Activated CD4-positive, alpha-beta T cell treated with anti-CD3 and anti-CD28 coated beads, Interleukin-2, amount 10 ng/mL, durations not matched to agents 24 days and 14 days (primary cell): ENCODE data around the gene C6orf52. TPM values are rescaled to one million over a fixed set of nuclear protein-coding genes. Genes with fewer than 3 reads are reported as not detected.
"Not testable (repeated sequence)": the region's sequence is repeated elsewhere in the genome, so short reads cannot be mapped to it uniquely, and the experiment has no call there.

ENCODE experiments used
- DNase-seq: peaks from one replicate; pipeline ENCODE4 v3.0.0; 2022
- H3K27ac Mint-ChIP-seq: one replicate; pipeline ENCODE4 v1.8.0; 2022; ENCODE audit warnings: mild to moderate bottlenecking, mixed read lengths
- H3K27me3 Mint-ChIP-seq: one replicate; pipeline ENCODE4 v1.8.0; 2022; ENCODE audit warnings: mixed read lengths
- H3K36me3 Mint-ChIP-seq: one replicate; pipeline ENCODE4 v1.8.0; 2022; ENCODE audit warnings: low read depth, mild to moderate bottlenecking, mixed read lengths
- H3K4me1 Mint-ChIP-seq: one replicate; pipeline ENCODE4 v1.8.0; 2021; ENCODE audit warnings: mixed read lengths
- H3K4me3 Mint-ChIP-seq: one replicate; pipeline ENCODE4 v1.8.0; 2022; ENCODE audit warnings: mild to moderate bottlenecking, moderate library complexity, mixed read lengths
- H3K9me3 Mint-ChIP-seq: one replicate; pipeline ENCODE4 v1.8.0; 2021; ENCODE audit warnings: mixed read lengths
- intact Hi-C: fragments of 100-400 bp; cut with micrococcal nuclease; formaldehyde crosslinking; loops from one replicate; pipeline ENCODE4 v1.15.1; 2023
- total RNA-seq: library from RNA; stranded (reverse); gene quantifications from 2 replicates; pipeline ENCODE4 v1.2.3, GENCODE V29; 2022

Gene C6orf52
- total RNA-seq, 1 donor from 2014 or later: 3.0 TPM

DNA sequence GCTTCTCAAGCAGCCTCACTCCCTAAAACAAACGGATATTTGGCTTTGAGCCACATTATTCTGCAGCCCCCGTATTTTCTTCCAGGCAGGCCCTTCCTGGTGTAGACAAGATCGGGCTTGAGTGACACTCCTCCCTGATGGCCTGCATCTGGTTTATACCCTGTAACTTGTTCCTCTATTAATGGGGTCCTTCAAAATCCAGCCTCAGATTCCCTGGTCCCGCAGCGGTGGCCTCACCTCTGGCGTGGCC is 28.1 kb upstream of the C6orf52 start:
- peaks cover 27% of the 10 kb centered on the region for H3K4me1 Mint-ChIP-seq
- intact Hi-C loops: loop anchor here (1.0 to 10.0 kb wide), 3 partner anchors 116 to 1290 kb away; partner anchors contain the start of genes HIVEP1 and MAK
- H3K9me3 Mint-ChIP-seq: peaks cover 3% of the 10 kb centered on the region

DNA sequence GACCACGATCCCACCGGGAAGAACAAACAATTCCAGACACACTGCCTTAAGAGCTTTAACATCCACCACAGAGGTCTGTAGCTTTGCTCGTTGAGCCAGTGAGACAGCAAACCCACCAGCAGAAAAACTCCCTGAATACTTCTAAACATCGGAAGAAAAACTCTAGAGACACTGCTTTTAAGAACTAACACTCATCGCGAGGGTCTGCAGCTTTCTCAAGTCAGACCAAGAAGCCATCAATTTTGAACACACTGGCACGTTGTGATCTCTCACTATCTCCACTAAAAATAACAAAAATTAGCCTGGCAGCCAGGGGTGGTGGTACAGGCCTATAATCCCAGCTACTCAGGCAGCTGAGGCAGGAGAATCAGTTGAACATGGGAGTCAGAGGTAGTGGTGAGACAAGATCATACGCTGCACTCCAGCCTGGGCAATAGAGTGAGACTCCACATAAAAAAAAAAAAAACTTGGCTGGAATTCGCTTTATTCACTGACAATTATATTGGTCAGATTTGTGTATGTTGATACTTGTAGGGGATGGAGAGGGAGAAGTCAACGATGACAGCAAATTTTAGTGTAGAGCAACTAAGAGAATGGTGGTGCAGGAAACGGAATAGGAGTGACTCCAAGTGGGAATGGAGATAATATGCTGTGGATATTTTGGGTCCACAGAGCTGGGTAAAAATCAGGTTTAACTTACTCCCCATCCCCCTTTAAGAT is 27.6 kb upstream of the C6orf52 start:
- intact Hi-C loops: loop anchor here (1.0 to 10.0 kb wide), 3 partner anchors 116 to 1290 kb away; partner anchors contain the start of genes HIVEP1 and MAK
- DNase-seq: peak; percentile 61
- Mint-ChIP-seq H3K4me3 (peak overlapping the region; percentile 89), H3K27ac (peak overlapping the region; percentile 93), H3K27me3 (no peaks in the 10 kb centered on the region), H3K9me3 (peaks cover 3% of the 10 kb centered on the region), H3K4me1 (peaks cover 27% of the 10 kb centered on the region), H3K36me3 (peaks cover 14% of the 10 kb centered on the region)

More for the DNA sequence above, 28.1 kb upstream of the C6orf52 start:
- H3K36me3 Mint-ChIP-seq: peaks cover 14% of the 10 kb centered on the region
- peak overlapping the region; percentile 89 for H3K4me3 Mint-ChIP-seq
- DNase-seq: no peak
- H3K27ac Mint-ChIP-seq: peak overlapping the region; percentile 93
- H3K27me3 Mint-ChIP-seq: no peaks in the 10 kb centered on the region

DNA sequence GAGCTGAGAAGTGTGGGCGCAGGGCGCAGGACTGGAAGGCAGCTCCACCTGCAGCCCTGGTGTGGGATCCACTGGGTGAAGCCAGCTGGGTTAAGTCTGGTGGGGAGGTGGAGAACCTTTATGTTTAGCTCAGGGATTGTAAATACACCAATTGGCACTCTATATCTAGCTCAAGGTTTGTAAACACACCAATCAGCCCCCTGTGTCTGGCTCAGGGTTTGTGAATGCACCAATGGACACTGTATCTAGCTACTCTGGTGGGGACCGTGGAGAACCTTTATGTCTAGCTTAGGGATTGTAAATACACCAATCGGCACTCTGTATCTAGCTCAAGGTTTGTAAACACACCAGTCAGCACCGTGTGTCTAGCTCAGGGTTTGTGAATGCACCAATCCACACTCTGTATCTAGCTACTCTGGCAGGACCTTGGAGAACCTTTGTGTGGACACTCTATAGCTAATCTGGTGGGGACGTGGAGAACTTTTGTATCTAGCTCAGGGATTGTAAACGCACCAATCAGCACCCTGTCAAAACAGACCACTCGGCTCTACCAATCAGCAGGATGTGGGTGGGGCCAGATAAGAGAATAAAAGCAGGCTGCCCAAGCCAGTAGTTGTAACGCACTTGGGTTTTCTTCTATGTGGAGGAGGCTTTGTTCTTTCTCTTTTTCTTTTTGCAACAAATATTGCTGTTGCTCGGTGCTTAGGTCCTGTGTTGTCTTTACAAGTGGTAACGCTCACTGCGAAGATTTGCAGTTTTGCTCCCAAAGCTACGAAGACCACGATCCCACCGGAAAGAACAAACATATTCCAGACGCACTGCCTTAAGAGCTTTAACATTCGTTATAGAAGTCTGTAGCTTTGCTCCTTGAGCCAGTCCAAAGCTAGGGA is 26.8 kb upstream of the C6orf52 start:
- not testable (repeated sequence) for H3K9me3 Mint-ChIP-seq, H3K27me3 Mint-ChIP-seq
- H3K4me1 Mint-ChIP-seq: peaks cover 27% of the 10 kb centered on the region
- peak overlapping the region; percentile 93 for H3K27ac Mint-ChIP-seq
- peaks cover 14% of the 10 kb centered on the region for H3K36me3 Mint-ChIP-seq
- intact Hi-C loops: loop anchor here (5.0 to 10.0 kb wide), 2 partner anchors 316 to 1291 kb away; partner anchors contain the start of gene HIVEP1
- peak overlapping the region; percentile 89 for H3K4me3 Mint-ChIP-seq
- DNase-seq: peak; percentile 77

DNA sequence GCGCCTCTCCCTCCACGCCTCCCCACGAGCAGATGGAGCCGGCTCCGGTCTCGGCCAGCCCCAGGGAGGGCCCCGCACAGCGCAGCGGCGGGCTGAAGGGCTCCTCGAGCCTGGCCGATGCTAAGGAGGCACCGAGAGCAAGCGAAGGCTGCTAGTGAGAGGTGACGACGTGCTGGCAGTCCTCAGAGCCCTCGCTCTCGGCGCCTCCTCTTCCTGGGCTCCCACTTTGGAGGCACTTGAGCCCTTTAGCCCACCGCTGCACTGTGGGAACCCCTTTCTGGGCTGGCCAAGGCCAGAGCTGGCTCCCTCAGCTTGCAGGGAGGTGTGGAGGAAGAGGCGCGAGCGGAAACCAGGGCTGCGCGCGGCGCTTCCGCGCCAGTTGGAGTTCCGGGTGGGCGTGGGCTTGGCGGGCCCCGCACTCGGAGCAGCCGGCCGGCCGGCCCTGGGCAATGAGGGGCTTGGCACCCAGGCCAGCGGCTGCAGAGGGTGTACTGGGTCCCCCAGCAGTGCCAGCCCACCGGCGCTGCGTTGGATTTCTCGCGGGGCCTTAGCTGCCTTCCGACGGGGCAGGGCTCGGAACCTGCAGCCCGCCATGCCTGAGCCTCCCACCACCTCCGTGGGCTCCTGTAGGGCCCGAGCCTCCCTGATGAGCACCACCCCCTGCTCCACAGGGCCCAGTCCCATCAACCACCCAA is 26.0 kb upstream of the C6orf52 start:
- Mint-ChIP-seq H3K36me3 (peaks cover 11% of the 10 kb centered on the region), H3K9me3 (peaks cover 3% of the 10 kb centered on the region), H3K4me1 (peaks cover 25% of the 10 kb centered on the region), H3K4me3 (peak overlapping the region; percentile 89), H3K27ac (peak overlapping the region; percentile 93), H3K27me3 (no peaks in the 10 kb centered on the region)
- intact Hi-C loops: loop anchor here (5.0 to 10.0 kb wide), 2 partner anchors 316 to 1292 kb away; partner anchors contain the start of gene HIVEP1
- DNase-seq: peak; percentile 91

DNA sequence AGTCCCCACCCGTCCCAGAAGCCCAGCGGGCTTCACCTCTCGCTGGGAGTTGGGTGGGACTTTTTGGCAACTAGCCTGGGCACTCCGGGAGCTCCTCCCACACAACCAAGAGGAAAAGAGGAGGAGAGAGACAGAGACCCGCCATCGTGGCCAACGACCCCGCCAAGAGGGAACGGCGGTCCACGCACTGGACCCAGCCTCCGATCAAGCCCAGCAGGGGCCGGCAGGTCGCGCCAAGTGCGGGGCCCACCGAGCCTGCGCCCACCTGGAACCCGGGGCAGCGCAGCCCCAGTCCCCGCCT is 25.5 kb upstream of the C6orf52 start:
- no peak for DNase-seq
- Mint-ChIP-seq H3K27ac (peak overlapping the region; percentile 90), H3K4me1 (peaks cover 25% of the 10 kb centered on the region), H3K4me3 (peak overlapping the region; percentile 89), H3K36me3 (peaks cover 9% of the 10 kb centered on the region), H3K9me3 (peaks cover 3% of the 10 kb centered on the region), H3K27me3 (no peaks in the 10 kb centered on the region)
- intact Hi-C loops: loop anchor here (5.0 to 10.0 kb wide), 2 partner anchors 315 to 1292 kb away; partner anchors contain the start of gene HIVEP1

DNA sequence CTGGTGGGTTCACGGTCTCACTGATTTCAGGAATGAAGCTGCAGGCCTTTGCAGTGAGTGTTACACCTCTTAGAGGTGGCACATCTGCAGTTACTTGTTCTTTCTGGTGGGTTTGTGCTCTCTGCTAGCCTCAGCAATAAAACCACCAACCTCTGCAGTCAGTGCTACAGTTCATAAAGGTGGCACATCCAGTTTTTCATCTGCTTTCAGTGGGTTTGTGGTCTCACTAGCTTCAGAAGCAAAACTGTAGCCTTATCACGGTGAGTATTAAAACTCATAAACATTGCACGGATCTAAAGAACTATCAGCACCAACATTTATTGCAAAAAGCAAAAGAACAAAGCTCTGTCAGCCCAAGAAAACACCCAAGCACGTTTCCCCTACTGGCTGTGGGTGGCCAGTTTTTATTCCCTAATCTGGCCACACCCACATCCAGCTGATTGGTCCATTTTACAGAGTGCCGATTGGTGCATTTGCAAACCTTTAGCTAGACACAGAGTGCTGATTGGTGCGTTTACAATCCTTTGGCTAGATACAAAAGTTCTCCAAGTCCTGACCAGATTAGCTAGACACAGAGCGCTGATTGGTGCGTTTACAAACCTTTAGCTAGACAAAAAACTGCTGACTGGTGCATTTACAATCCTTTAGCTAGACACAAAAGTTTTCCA is 25.0 kb upstream of the C6orf52 start:
- intact Hi-C loops: no loop called here
- H3K9me3 Mint-ChIP-seq: peaks cover 3% of the 10 kb centered on the region
- DNase-seq: peak; percentile 85
- H3K4me1 Mint-ChIP-seq: peaks cover 24% of the 10 kb centered on the region
- H3K36me3 Mint-ChIP-seq: peaks cover 9% of the 10 kb centered on the region
- H3K27ac Mint-ChIP-seq: peak overlapping the region; percentile 90
- no peaks in the 10 kb centered on the region for H3K27me3 Mint-ChIP-seq
- H3K4me3 Mint-ChIP-seq: peak overlapping the region; percentile 89

DNA sequence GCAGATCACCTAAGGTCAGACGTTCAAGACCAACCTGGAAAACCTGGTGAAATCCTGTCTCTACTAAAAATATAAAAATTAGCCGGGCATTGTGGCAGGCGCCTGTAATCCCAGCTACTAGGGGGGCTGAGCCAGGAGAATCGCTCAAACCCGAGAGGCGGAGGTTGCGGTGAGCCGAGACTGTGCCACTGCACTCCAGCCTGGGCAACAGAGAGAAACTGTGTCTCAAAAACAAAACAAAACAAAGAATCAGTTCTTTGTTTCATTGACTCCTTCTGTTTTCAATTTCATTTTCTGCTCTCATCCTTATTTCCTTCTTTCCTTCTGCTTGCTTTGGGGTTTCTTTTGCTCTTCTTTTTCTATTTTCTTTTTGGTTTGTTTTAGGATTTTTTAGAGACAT is 19.5 kb upstream of the C6orf52 start:
- Mint-ChIP-seq H3K27ac (no peak overlapping the region), H3K36me3 (peaks cover 24% of the 10 kb centered on the region), H3K27me3 (no peaks in the 10 kb centered on the region), H3K9me3 (peaks cover 3% of the 10 kb centered on the region), H3K4me3 (no peak overlapping the region), H3K4me1 (peaks cover 3% of the 10 kb centered on the region)
- intact Hi-C loops: no loop called here
- no peak for DNase-seq

DNA sequence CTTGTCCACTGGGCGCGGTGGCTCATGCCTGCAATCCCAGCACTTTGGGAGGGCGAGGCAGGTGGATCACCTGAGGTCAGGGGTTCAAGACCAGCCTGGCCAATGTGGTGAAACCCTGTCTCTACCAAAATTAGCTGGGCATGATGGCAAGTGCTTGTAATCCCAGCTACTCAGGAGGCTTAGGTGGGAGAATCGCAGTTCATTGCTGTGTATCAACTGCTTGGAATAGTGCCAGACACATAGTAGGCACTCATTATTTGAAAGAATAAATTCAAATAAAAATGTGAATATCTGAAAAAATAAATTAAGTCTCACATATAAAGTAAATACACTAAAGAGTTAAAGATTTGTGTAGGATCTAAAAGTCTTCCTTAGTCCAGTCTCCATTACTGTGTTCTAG is 2.2 kb upstream of the C6orf52 start:
- DNase-seq: no peak
- peak overlapping the region; percentile 35 for H3K27ac Mint-ChIP-seq
- peaks cover 32% of the 10 kb centered on the region for H3K4me1 Mint-ChIP-seq
- H3K36me3 Mint-ChIP-seq: peaks cover 46% of the 10 kb centered on the region
- H3K27me3 Mint-ChIP-seq: no peaks in the 10 kb centered on the region
- peak overlapping the region; percentile 87 for H3K4me3 Mint-ChIP-seq
- intact Hi-C loops: no loop called here
- H3K9me3 Mint-ChIP-seq: no peaks in the 10 kb centered on the region

DNA sequence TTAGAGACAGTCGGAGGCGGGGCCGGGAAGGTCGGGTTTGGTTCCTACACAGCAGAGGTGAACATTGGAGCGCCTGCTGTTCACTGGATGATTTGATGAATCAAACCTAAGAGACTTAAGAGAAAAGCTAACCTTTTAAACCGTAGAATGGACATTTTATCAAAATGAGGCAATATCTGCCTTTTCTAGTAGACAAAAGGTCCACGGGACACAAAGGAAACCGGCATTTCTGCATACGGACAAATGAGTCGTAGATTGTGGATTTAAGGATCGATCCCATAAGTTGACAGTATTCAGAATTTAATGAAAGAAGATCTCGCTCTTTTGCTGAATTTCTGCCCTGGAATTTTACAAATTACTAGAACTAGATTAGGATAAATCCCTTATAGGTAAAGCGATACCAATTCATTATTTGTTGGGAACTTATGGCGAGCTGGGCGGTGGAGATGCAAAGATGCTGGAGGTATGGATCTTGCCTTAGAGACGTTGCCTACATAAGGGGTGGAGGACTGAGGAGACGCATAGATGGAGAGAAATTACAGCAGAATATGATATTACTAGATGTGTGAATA is 756 bp upstream of the C6orf52 start:
- no peak for DNase-seq
- peaks cover 34% of the 10 kb centered on the region for H3K36me3 Mint-ChIP-seq
- H3K27me3 Mint-ChIP-seq: no peaks in the 10 kb centered on the region
- H3K4me1 Mint-ChIP-seq: peaks cover 32% of the 10 kb centered on the region
- intact Hi-C loops: no loop called here
- peak overlapping the region; percentile 99 for H3K27ac Mint-ChIP-seq
- no peaks in the 10 kb centered on the region for H3K9me3 Mint-ChIP-seq
- peak overlapping the region; percentile 87 for H3K4me3 Mint-ChIP-seq

DNA sequence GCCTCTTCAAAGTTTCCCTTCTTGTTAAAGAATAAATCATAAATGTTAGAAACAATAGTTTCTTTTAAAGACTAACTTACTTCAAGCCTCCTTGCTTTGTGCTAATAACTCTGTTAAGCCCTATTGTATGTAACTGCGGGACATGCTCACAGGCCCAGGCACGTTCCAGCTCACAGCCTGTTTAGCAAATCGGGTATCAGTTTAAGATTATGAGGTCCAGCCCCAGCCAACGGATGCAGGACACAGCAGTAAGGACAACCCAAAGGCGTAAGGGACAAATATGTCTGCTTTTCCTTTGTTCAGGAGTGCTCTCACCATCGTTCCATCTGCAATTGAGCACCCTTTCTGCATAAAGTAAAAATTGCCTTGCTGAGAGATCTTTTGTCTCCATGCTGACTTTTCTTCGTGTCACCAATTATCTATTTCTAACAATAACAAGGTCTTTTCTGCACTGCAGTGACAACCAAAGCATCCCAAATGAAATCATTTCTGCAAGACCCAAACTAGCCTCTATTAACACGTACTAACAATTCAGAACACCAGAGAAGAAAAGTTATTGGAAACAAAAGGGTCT is 1.4 kb downstream of the C6orf52 start:
- peak; percentile 60 for DNase-seq
- H3K27ac Mint-ChIP-seq: peak overlapping the region; percentile 99
- peaks cover 27% of the 10 kb centered on the region for H3K4me1 Mint-ChIP-seq
- H3K27me3 Mint-ChIP-seq: no peaks in the 10 kb centered on the region
- intact Hi-C loops: no loop called here
- peak overlapping the region; percentile 87 for H3K4me3 Mint-ChIP-seq
- H3K36me3 Mint-ChIP-seq: peaks cover 18% of the 10 kb centered on the region
- no peaks in the 10 kb centered on the region for H3K9me3 Mint-ChIP-seq

DNA sequence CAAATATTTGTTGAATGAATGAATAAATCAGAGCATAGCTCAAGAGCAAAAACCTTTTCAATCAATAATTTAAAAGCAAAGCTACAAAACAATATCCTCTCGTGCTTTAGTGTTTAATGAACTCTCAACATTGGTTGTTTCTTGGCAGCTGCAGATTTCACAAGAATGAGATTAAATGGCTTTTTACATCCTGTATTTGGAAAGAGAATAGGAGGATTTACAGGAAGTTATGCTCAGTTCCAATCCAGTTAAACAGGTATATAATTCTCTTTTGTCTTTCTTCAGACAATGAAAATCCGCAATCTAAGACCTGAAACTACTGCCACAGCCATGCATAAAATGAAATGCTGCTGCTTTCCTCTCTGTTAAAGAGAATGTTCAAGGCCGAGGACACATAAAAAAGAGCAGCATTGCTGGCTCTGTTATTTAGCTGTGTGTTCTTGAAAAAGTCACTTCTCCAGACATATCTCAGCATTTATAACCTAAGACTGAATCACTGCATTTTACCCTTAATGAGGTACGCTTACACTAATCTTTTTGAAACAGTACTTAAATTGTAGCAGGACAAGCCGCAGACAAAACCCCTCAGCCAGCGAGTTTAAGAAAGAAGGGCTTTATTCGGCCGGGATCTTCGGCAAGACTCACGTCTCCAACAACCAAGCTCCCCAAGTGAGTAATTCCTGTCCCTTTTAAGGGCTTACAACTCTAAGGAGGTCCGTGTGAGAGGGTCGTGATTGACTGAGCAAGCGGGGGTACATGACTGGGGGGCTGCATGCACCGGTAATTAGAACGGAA is 3.6 kb downstream of the C6orf52 start:
- H3K27ac Mint-ChIP-seq: no peak overlapping the region
- H3K4me3 Mint-ChIP-seq: no peak overlapping the region
- H3K27me3 Mint-ChIP-seq: no peaks in the 10 kb centered on the region
- no peaks in the 10 kb centered on the region for H3K9me3 Mint-ChIP-seq
- no peak for DNase-seq
- intact Hi-C loops: no loop called here
- H3K4me1 Mint-ChIP-seq: peaks cover 17% of the 10 kb centered on the region
- H3K36me3 Mint-ChIP-seq: peaks cover 7% of the 10 kb centered on the region

DNA sequence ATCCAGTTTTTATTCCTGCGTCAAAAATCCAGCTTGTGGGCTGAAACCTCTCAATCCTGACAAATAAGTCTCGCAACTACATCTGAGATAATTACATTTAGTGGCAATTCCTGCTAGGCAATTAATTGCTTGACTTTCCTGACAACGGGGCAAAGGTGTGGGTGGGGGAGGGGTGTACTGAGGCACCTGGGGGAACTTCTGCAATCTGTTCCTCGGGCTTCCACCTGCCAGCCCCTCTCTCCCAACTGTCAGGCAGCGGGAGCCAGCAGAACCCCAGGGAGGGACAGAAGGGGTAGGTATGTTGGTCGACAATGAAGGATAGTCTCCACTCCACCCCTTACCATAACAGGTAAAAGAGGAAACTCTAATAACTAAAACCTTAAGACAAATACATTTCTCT is 6.8 kb downstream of the C6orf52 start:
- H3K4me1 Mint-ChIP-seq: peaks cover 27% of the 10 kb centered on the region
- intact Hi-C loops: no loop called here
- no peaks in the 10 kb centered on the region for H3K27me3 Mint-ChIP-seq

More for the DNA sequence above, 6.8 kb downstream of the C6orf52 start:
- Mint-ChIP-seq H3K27ac (no peak overlapping the region), H3K4me3 (no peak overlapping the region), H3K36me3 (no peaks in the 10 kb centered on the region), H3K9me3 (no peaks in the 10 kb centered on the region)
- no peak for DNase-seq
